Dermis microvascular lymphatic vessel endothelial cell (primary cell): ENCODE measurements around the gene GPR146. TPM values are rescaled to one million over a fixed set of nuclear protein-coding genes. Genes with fewer than 3 reads are reported as not detected.
"Not testable (repeated sequence)": the region's sequence is repeated elsewhere in the genome, so short reads cannot be mapped to it uniquely, and the experiment has no call there.

ENCODE experiments used
- DNase-seq, 2 donors: peaks; one replicate each; pipeline versions ENCODE4 v3.0.0 to v3.0.0-alpha.2; 2010; ENCODE audit warnings: low read depth in 2 of 2
- total RNA-seq: library from RNA; depleted of rRNA; stranded (reverse); fragments of >200 nt; gene quantifications from 2 replicates; pipeline ENCODE4 v1.2.1, GENCODE V29; 2014

Gene GPR146
- total RNA-seq, 1 donor from 2014 or later: 25.5 TPM

- DNase-seq: no peak
Measured at GRCh38 chr7:1025743-1026581, 18.4 kb upstream of the GPR146 start.

- DNase-seq: no peak
Measured at GRCh38 chr7:1026721-1027161, 17.6 kb upstream of the GPR146 start.

GRCh38 chr7:1027242-1028043 lies 16.9 kb upstream of the GPR146 start:
- DNase-seq: peak in 1 of 2 donors; percentile 22

DNA sequence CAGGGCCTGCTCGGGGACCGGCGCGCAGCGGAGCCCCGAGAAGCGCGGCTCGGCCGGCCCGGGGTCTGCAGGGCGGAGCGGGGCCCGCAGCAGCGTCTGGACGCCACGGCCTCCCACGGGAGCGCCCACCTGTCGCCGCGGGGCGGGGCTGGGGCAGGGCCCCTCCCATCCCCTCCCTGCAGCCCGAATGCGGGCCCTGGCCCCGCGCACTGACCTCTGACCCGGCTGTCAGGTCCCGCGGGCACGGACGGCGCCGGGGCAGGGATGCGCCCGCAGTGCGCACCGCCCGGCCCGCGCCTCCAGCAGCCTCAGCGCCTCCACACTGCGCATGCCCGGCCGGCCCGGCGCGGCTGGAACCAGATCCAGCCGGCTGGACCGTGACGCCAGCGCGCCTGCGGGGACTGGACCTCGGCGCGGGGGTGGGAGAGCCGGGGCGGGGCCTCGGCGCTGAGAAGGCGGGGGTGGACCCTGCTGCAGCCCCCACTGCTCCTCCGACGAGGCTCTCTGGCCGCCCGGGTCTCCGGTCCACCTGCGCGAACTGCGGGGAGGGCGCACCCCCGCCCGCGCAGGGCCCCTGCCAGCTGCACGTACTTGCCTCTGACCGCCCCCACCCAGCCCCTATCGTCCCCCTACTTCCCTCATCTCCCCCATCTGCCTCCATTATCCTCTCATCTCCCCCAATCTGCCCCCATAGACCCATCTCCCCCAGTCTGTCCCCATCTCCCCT lies 16.1 kb upstream of the GPR146 start:
- DNase-seq: peak; percentile 55 to 90

DNA sequence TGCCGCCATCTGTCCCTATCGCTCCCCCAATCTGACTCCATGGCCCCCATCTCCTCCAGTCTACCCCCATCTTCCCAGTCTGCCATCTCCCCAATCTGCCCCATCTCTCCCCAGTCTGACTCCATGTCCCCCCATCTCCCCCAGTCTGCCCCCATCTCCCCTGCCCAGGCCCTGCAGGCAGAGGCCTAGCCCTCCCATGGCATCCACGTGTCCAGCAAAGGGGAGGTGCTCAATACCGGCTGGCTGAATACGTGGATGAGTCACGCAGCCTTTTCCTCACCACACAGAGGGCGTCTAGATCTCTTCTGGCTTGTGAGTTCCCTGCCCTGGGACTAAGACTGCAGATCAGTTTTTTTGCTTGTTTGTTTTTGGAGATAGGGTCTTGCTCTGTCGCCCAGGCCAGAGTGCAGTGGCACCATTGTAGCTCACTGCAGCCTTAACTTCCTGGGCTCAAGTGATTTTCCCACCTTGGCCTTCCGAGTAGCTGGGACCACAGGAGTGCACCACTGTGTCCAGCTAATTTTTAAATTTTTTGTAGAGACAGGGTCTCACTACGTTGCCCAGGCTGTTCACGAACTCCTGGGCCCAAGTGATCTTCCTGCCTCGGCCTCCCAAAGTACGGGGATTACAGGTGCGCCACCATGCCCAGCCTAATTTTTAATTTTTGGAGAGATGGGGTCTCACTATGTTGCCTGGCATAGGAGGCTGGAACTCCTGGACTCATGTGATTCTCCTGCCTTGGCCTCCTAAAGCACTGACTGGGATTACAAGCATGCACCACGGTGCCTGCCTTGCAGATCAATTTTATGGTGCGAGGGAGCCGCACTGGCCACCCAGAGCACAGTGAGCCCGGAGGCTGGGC lies 15.3 kb upstream of the GPR146 start:
- peak; percentile 77 to 95 for DNase-seq

DNA sequence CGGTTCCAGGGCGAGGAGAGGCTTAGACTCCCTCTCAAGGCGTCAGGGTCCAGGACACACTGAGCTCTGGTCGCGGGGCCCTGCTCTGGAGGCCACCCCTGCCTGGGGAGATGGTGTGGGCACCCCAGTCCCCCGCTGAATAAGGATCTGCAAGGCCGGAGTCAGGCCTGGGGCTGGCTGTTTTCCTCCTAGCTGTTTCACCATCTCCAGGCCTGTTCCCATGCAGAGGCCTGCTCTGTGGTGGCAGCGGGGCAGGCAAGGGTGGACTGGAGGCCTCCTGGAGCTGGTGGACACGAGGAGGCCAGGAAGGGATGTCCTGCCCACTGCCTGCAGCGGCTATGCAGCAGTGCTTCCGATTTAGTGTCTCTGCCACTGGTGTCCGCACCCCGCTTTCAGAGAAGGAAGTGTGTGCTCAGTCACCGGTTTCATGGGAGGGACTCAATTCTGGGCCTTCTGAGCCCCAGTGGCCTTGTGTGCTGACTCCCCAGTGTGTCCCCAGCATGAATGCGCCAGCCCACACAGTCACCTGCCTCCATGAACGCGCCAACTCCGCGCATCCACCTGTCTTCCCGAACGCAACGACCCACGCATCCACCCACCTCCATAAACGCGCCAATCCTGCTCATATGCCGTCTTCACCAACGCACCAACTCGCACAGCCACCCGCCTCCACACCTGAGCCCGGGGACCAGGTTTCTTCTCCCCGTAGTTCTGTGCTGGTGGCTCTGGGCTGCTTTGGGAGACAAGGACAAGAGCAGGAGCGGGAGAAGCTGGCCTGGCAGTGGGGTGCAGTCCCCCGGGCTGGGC lies 14.5 kb upstream of the GPR146 start:
- no peak for DNase-seq

DNA sequence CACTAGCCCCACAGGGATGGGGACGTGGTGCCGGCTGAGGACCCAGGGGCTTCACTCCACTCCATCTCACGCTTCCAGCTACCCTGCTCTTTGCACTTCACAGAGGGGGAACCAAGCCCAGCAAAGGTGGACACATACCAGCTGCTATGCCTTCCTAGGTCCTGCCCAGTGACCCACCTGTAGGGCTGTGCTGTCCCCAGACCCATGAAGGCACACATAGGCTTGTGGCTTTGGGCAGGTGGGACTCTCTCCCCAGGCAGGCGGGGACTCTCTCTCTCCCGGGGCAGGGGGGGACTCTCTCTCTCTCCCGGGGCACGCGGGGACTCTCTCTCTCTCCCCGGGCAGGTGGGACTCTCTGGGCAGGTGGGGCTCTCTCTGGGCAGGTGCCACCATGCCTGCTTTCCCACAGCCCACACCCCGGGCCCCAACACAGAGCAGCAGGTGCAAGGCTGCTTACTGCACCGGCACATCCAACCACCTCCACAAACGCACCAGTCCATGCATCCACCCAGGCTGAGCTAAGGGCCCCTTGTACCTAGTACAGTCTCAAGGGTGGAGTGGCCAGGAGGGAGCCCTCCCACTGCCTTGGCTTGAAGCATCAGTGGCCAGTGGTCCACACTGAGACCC lies 13.8 kb upstream of the GPR146 start:
- no peak for DNase-seq

DNA sequence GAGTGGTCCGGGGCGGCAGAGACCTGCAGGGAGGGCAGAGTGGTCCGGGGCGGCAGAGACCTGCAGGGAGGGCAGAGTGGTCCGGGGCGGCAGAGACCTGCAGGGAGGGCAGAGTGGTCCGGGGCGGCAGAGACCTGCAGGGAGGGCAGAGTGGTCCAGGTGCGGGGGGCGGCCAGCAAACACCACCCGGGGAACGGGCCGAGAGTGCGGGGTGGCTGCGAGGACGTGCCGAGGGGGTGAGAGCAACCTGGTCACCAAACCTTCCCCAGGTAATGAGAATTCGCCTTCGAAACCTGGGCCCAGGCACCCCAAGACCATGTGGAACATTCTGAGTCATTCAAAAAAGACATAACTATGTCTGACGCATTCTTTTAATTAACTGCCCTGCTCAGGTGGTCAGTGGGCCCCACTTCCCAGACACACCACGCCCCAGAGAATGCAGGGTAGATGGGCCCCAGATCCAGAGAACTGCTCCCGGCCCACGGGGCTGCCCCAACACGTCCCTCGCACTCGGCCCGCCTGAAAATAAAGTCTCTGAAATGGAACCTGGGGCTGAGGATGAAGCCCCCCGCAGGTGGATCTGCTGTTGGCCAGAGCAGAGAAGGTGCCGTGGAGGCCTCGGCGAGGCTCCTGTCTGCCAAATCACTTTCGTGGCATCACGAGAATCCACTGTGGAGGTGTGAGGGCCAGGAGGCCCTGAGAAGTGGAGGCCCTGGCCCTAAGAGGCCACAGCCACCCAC lies 12.5 kb upstream of the GPR146 start:
- no peak for DNase-seq

DNA sequence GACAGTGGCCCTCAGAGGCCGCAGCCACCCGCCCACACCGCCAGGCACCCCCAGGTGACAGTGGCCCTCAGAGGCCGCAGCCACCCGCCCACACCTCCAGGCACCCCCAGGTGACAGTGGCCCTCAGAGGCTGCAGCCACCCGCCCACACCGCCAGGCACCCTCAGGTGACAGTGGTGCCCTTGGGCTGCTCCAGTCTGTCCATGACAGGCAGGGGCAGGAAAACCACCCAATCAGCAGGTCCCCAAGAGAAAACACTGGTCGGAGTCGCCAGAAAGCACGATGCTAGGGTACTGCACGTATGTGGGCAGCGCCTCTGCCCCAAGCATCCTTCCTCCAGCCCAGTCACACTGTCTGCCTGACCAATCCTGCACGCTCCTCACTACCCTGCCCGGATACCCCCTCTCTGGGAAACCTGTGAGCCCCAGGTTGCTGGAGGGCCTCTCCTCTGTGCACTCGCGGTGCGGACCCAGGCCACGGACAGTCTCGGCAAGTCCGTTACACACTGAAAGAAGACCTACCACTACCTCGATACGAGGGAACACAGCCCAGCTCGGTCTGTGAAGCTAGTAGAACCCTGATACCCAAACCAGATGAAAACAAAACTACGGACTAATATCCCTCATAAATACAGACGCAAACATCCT lies 11.7 kb upstream of the GPR146 start:
- no peak for DNase-seq

DNA sequence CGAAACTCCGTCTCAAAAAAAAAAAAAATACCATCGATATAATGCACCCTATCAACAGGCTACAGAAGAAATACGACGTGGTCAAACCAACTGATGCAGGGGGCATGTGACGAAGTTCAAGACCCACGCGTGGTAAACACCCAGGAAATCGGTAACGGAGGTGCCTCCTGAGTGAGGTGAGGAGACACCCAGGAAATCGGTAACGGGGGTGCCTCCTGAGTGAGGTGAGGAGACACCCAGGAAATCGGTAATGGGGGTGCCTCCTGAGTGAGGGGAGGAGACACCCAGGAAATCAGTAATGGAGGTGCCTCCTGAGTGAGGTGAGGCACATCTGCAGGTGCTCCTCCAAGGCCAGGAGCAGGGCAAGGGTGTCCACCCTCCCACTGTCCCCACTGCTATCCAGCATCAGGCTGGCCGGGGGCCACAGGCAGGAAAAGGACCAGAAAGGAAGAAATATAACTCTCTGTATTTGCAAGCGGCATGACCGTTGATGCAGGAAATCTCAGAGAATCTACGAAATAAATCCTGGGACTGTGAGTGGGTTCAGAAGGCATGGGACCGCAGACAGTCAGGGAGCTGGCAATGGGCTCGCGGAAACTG lies 10.7 kb upstream of the GPR146 start:
- DNase-seq: no peak

GRCh38 chr7:1034769-1035168 lies 9.6 kb upstream of the GPR146 start:
- DNase-seq: not testable (repeated sequence)

GRCh38 chr7:1036164-1036928 lies 8.0 kb upstream of the GPR146 start:
- DNase-seq: not testable (repeated sequence)

DNA sequence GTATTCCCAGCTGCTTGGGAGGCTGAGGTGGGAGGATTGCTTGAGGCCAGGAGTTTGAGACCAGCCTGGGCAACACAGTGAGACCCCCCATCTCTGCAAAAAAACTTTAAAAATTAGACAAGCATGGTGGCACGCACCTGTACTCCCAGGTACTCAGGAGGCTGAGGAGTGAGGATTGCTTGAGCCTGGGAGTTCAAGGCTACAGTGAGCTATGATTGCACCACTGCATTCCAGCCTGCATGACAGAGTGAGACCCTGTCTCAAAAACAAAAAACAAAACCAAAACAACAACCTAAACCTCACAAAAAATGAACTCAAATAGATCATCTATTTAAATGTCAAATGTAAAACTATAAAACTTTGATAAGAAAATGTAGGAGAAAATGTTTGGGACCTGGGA lies 4.1 kb upstream of the GPR146 start:
- not testable (repeated sequence) for DNase-seq

GRCh38 chr7:1040790-1041189 lies 3.6 kb upstream of the GPR146 start:
- no peak for DNase-seq

DNA sequence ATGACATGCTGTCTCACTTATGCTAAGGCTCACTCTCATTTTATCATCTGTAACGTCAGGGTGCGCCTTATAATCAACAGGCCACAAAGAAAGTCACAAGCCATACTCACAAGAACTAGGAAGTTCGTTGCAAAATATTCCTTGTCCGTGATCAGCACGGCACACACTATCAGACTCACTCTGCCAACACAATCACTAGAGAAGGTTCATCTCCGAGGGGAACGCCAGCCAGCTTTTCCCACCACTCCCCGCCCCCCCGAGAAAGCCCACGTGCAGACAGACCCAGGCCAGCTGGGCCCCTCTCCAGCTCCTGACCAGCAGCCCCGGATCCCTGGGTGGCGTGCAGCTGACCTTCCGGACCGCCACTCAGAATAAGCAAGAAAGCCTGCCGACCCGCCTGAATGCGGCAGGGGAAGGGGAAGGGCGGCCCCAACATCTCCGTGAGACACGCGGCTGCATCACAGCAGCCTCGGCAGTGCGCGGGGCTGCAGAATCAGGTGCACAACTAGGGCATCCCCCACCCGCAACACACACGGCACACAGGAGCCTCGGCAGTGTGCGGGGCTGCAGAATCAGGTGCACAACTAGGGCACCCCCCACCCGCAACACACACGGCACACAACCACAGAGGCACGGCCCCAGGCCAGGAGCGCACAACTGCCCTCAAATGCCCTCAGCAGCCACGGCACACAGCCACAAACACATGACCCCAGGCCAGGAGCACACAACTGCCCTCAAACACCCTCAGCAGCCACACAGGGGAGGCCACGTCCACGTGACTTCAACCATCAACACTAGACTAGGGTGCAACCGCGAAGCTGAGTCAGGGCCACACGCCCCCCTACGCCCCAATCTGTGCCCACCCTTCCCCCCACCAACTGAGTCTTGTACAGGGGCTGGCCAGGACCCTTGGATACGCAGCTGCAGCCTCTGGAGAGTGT lies 2.5 kb upstream of the GPR146 start:
- no peak for DNase-seq

- no peak for DNase-seq
Measured at GRCh38 chr7:1042492-1042833, 1.9 kb upstream of the GPR146 start.
